ENCODE measurements around the gene ALDH1A1. TPM values are rescaled to one million over a fixed set of nuclear protein-coding genes. Genes with fewer than 3 reads are reported as not detected.

Gene ALDH1A1
- total and polyA plus RNA-seq, 2 donors from 2014 or later: 191 to 295 TPM

DNA sequence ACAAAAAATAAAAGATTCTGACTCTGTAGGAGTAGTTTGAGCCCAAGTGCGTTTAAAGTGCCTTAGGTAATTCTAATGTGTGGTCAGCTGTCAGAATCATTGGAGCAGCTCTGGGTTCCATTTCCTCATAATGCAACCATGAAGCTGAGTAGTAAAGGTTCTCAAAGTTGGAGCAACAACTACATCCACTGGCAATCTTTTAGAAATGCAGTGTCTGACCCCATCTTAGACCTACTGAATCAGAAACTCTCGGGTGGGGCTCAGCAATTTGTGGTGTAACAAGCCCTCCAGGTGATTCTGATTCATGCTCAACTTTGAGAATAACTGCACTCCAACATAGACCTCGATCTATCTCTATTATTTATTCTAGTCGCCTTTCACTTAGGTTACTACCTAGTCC is 7.6 kb upstream of the ALDH1A1 start:
- DNase-seq: no peak
- no peak for FAIRE-seq

DNA sequence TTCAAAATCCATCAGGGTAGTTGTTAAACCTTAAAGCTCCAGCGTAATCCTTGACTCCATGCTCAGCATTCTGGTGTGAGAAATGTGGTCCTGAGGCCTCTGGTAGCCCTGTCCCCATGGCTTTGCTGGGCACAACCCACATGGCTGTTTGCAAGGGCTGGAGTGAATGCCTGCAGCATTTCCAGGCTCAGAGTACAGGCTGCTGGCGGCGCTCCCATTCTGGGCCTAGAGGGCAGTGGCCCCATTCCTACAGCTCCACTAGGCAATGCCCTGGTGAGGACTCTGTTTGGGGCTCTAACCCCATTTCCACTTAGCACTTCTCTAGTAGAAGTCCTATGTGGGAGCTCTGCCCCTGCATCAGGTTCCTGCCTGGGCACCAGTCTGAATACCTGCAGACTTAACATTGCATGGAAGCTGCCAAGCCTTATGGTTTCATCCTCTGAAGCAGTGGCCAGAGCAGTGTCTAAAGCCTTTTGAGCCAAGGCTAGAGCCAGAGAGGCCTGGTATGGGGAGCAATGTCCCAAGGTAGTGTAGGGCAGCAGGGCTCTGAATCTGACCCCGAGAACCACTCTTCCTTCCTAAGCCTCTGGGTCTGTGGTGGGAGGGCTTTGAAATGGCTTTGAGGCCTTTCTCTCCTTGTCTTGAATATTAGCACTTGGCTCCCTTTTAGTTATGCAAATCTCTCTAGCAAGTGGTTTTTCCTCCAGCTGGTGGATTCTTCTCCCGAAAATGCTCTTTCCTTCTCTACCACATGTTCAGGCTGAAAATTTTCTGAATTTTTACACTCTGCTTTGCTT is 5.8 kb upstream of the ALDH1A1 start:
- no peaks in the 10 kb centered on the region for H3K27me3 ChIP-seq (ENCODE audit: control insufficient read depth, insufficient read depth, low read length)
- no peak for TF ChIP-seq CTCF (IDR thresholded peaks at IDR 0.05; ENCODE audit: borderline replicate concordance, extremely low read depth, insufficient read depth)
- H3K9ac ChIP-seq (ENCODE audit: low read length in 3 of 3): no peak overlapping the region
- intact Hi-C loops (cut with DNase I): no loop called here
- H3K36me3 ChIP-seq (ENCODE audit: control insufficient read depth in 2 of 3, insufficient read depth in 3 of 3, low read length in 3 of 3): no peaks in the 10 kb centered on the region
- H3K4me3 ChIP-seq (ENCODE audit: low read length in 3 of 3): no peak overlapping the region
- no peak for FAIRE-seq
- peaks cover 0 to 13% (median 0%) of the 10 kb centered on the region in 3 donors for H3K4me1 ChIP-seq (ENCODE audit: control insufficient read depth in 2 of 3, insufficient read depth in 2 of 3, low read depth in 1 of 3, low read length in 3 of 3)
- no peak overlapping the region for H3K27ac ChIP-seq (ENCODE audit: low read depth in 2 of 2, low read length in 2 of 2)
- H3K9me3 ChIP-seq (ENCODE audit: control insufficient read depth in 2 of 3, insufficient read depth in 1 of 3, low read length in 3 of 3): peaks cover 0 to 10% (median 0%) of the 10 kb centered on the region in 3 donors
- peak in 1 of 5 donors; percentile 49 for DNase-seq

More for the DNA sequence above, 7.6 kb upstream of the ALDH1A1 start:
- intact Hi-C loops (cut with DNase I): no loop called here
- peak; percentile 20 for TF ChIP-seq CTCF (IDR thresholded peaks at IDR 0.05; ENCODE audit: borderline replicate concordance, extremely low read depth, insufficient read depth)
- Histone ChIP-seq H3K36me3 (ENCODE audit: control insufficient read depth in 2 of 3, insufficient read depth in 3 of 3, low read length in 3 of 3) (no peaks in the 10 kb centered on the region), H3K4me3 (ENCODE audit: low read length in 3 of 3) (no peak overlapping the region), H3K27ac (ENCODE audit: low read depth in 2 of 2, low read length in 2 of 2) (no peak overlapping the region), H3K27me3 (ENCODE audit: control insufficient read depth, insufficient read depth, low read length) (no peaks in the 10 kb centered on the region), H3K9me3 (ENCODE audit: control insufficient read depth in 2 of 3, insufficient read depth in 1 of 3, low read length in 3 of 3) (peaks cover 0 to 10% (median 0%) of the 10 kb centered on the region in 3 donors), H3K9ac (ENCODE audit: low read length in 3 of 3) (no peak overlapping the region), H3K4me1 (ENCODE audit: control insufficient read depth in 2 of 3, insufficient read depth in 2 of 3, low read depth in 1 of 3, low read length in 3 of 3) (no peaks in the 10 kb centered on the region)

DNA sequence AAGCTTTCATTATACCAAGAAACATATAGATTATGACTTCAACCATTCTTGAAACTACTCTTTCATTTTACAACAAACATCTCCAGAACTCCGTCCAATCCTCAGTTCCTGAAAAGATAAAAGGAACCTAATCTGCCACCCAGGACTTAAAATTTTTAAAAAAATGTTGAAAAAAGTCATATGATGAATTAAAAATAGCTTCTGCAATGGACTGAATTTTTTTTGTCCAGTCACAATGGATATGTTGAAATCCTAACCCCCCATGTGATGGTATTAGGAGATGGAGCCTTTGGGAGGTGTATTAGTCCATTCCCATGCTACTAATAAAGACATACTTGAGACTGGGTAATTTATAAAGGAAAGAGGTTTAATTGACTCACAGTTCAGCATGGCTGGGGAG is 2.7 kb upstream of the ALDH1A1 start:
- TF ChIP-seq CTCF (IDR thresholded peaks at IDR 0.05; ENCODE audit: borderline replicate concordance, extremely low read depth, insufficient read depth): no peak
- no peak for FAIRE-seq
- DNase-seq: no peak
- H3K9ac ChIP-seq (ENCODE audit: low read length in 3 of 3): no peak overlapping the region
- intact Hi-C loops (cut with DNase I): no loop called here
- no peaks in the 10 kb centered on the region for H3K27me3 ChIP-seq (ENCODE audit: control insufficient read depth, insufficient read depth, low read length)
- no peak overlapping the region for H3K27ac ChIP-seq (ENCODE audit: low read depth in 2 of 2, low read length in 2 of 2)
- peaks cover 0 to 10% (median 0%) of the 10 kb centered on the region in 3 donors for H3K9me3 ChIP-seq (ENCODE audit: control insufficient read depth in 2 of 3, insufficient read depth in 1 of 3, low read length in 3 of 3)
- no peaks in the 10 kb centered on the region for H3K36me3 ChIP-seq (ENCODE audit: control insufficient read depth in 2 of 3, insufficient read depth in 3 of 3, low read length in 3 of 3)
- no peak overlapping the region for H3K4me3 ChIP-seq (ENCODE audit: low read length in 3 of 3)
- H3K4me1 ChIP-seq (ENCODE audit: control insufficient read depth in 2 of 3, insufficient read depth in 2 of 3, low read depth in 1 of 3, low read length in 3 of 3): peaks cover 0 to 13% (median 3%) of the 10 kb centered on the region in 3 donors
